Activated naive CD8-positive, alpha-beta T cell treated with anti-CD3 and anti-CD28 coated beads for 36 hours (primary cell): Measurements from ENCODE around the gene ZNF184. TPM values are rescaled to one million over a fixed set of nuclear protein-coding genes. Genes with fewer than 3 reads are reported as not detected.

ENCODE experiments used
- DNase-seq: peaks from one replicate; pipeline ENCODE4 v3.0.0; 2021
- H3K27ac Mint-ChIP-seq: one replicate; pipeline ENCODE4 v1.8.0; 2022; ENCODE audit warnings: mild to moderate bottlenecking, moderate library complexity, mixed read lengths
- H3K27me3 Mint-ChIP-seq: one replicate; pipeline ENCODE4 v1.8.0; 2022; ENCODE audit warnings: mild to moderate bottlenecking, mixed read lengths
- H3K36me3 Mint-ChIP-seq: one replicate; pipeline ENCODE4 v1.8.0; 2021; ENCODE audit warnings: mild to moderate bottlenecking, mixed read lengths
- H3K4me1 Mint-ChIP-seq: one replicate; pipeline ENCODE4 v1.8.0; 2021; ENCODE audit warnings: mixed read lengths
- H3K4me3 Mint-ChIP-seq: one replicate; pipeline ENCODE4 v1.8.0; 2022; ENCODE audit warnings: mild to moderate bottlenecking, moderate library complexity, mixed read lengths
- H3K9me3 Mint-ChIP-seq: one replicate; pipeline ENCODE4 v1.8.0; 2022; ENCODE audit warnings: mixed read lengths
- total RNA-seq, 2 experiments: library from RNA; stranded (reverse); gene quantifications; one replicate each; pipeline ENCODE4 v1.2.3, GENCODE V29; 2021

ZNF184 gene
- total RNA-seq, 2 experiments from 2014 or later, result 8.5 to 8.9 TPM

DNA sequence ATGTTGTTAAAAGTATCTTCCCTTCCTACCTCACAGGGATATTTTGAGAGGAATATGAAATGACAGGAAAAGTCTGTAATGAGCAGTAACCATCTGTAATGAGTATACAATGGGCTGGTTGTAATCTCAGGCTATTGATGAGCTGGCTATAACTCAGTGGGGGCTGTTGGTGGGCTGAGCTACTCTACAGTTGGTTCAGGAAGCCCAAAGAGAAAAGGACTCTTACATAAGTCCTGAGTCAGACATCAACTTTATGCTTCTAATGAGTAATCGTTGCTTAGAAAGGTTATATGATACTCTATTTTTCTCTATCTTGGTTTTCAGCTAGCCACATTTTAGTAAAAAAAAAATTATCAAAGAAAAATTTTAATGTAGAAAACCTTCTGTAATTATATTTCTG is 57.9 kb downstream of the ZNF184 start:
- Mint-ChIP-seq H3K36me3 (peaks cover 2% of the 10 kb centered on the region), H3K27ac (no peak overlapping the region)
- DNase-seq, result no peak

DNA sequence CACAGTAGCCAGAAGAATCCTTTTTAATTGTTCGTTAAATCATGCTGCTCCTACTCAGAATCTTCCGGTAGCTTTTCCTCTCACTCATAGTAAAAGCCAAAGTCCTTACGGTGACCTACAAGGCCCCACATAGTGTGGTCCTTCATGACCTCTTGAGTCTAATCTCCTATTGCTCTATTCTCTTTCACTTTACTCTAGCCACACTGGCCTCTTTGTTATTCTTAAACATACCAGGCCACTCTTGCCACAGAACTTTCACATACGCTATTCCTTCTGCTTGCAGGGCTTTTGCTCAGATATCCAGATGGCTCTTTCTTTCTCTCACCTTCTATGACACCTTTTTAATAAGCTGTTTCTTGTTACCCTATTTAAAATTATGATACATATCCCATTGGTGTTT is 58.6 kb downstream of the ZNF184 start:
- Mint-ChIP-seq H3K27ac (no peak overlapping the region), H3K4me1 (no peaks in the 10 kb centered on the region), H3K9me3 (no peaks in the 10 kb centered on the region), H3K36me3 (no peaks in the 10 kb centered on the region), H3K27me3 (peaks cover 4% of the 10 kb centered on the region), H3K4me3 (no peak overlapping the region)
- DNase-seq, result no peak

More for the DNA sequence above, 57.9 kb downstream of the ZNF184 start:
- H3K4me1 Mint-ChIP-seq, result no peaks in the 10 kb centered on the region
- peaks cover 10% of the 10 kb centered on the region for H3K27me3 Mint-ChIP-seq
- no peak overlapping the region for H3K4me3 Mint-ChIP-seq
- H3K9me3 Mint-ChIP-seq, result no peaks in the 10 kb centered on the region

DNA sequence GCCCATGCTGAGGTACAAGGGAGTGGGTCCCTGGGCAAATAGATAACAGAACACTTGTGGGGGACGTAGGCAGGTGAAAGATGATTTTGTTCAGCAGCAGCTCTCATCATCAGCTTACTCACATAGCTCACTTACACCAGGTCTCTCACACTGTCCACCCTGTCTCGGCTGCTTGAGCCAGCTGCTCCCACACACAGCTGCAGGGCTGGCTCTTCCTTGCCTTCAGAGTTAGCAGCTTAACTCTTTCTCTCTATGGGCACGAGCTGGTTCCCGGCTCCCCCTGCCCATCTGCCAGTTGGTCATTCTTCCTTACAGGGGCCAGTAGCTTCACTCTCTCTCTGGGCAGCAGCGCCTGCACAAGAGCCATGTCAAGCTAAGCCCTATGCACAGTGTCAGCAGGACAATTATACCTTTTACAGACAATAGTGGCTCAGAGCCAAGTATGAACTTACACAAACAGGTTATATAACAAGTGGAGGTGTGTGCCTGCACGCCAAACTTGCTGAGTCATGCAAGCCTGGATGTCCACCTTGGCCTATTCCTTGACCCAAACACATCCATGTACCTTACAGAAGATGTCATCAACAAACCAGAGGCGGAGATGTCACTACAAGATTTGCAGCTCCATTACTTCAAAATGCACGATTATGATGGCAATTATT is 65.6 kb downstream of the ZNF184 start:
- no peak overlapping the region for H3K27ac Mint-ChIP-seq
- peaks cover 16% of the 10 kb centered on the region for H3K36me3 Mint-ChIP-seq
- DNase-seq, result no peak
- no peak overlapping the region for H3K4me3 Mint-ChIP-seq
- no peaks in the 10 kb centered on the region for H3K27me3 Mint-ChIP-seq
- no peaks in the 10 kb centered on the region for H3K4me1 Mint-ChIP-seq
- H3K9me3 Mint-ChIP-seq, result peaks cover 15% of the 10 kb centered on the region

DNA sequence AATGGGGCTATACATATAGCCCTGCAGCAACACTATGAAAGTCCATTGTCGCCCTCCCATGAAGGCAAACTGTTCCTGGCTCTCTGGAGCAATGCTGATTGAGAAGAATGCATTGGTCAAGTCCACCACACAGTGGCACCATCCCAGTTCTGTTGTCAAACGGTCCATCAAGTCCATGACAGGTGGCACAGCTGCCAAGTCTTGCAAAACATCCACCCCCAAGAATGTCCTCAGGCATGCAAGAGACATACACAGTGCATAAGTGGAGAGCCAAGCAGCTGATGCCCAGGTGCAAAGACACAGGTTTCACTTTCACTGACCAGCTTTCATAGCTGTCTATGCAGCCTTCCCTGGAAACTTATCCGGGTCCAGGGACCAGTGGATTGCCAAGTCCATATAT is 66.8 kb downstream of the ZNF184 start:
- Mint-ChIP-seq H3K36me3 (peaks cover 27% of the 10 kb centered on the region), H3K4me1 (no peaks in the 10 kb centered on the region), H3K27me3 (no peaks in the 10 kb centered on the region), H3K27ac (no peak overlapping the region), H3K9me3 (peaks cover 25% of the 10 kb centered on the region), H3K4me3 (no peak overlapping the region)
- DNase-seq, result no peak

DNA sequence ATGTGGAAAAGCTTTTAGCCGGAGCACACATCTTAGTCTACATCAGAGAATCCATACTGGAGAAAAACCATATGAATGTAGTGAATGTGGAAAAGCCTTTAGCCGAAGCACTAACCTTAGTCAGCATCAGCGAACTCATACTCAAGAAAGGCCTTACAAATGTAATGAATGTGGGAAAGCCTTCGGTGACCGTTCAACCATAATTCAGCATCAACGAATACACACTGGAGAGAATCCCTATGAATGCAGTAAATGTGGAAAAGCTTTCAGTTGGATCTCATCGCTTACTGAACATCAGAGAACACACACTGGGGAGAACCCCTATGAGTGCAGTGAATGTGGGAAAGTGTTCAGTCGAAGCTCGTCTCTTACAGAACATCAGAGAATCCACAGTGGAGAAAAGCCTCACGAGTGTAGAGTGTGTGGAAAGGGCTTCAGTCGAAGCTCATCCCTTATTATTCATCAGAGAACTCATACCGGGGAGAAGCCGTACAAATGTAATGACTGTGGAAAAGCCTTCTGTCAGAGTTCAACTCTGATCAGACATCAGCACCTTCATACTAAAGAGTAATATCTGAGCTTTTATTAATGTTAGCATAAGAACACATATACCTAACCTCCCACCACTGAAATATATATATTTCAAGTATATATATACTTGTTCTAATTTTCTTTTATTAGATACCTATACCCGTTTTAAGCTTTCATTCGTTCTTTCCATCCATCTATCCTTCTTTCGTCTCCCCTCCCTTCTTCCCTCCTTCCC is 71.8 kb downstream of the ZNF184 start:
- H3K27me3 Mint-ChIP-seq, result no peaks in the 10 kb centered on the region
- no peak for DNase-seq
- peaks cover 73% of the 10 kb centered on the region for H3K36me3 Mint-ChIP-seq
- no peak overlapping the region for H3K27ac Mint-ChIP-seq
- H3K9me3 Mint-ChIP-seq, result peaks cover 50% of the 10 kb centered on the region
- H3K4me1 Mint-ChIP-seq, result no peaks in the 10 kb centered on the region
- H3K4me3 Mint-ChIP-seq, result no peak overlapping the region

Other genes with a start within 250 kb of the ZNF184 start
- gene PRSS16, start 225.4 kb downstream of the ZNF184 start, total RNA-seq, result under 1 TPM; 0.38 to 0.54 TPM
- not detected for gene POM121L2, start 160.8 kb downstream of the ZNF184 start, total RNA-seq
- gene ZNF391, start 84.3 kb downstream of the ZNF184 start, total RNA-seq, result 1 to 10 TPM; 4.8 to 6.8 TPM